ENCODE measurements around the gene HIPK4. TPM values are rescaled to one million over a fixed set of nuclear protein-coding genes. Genes with fewer than 3 reads are reported as not detected.
A peak's percentile ranks its signal among the peaks of the same experiment; 100 is the strongest.

The HIPK4 gene
- total and polyA plus RNA-seq, 2 experiments from 2014 or later, result 0.21 to 0.52 TPM

DNA sequence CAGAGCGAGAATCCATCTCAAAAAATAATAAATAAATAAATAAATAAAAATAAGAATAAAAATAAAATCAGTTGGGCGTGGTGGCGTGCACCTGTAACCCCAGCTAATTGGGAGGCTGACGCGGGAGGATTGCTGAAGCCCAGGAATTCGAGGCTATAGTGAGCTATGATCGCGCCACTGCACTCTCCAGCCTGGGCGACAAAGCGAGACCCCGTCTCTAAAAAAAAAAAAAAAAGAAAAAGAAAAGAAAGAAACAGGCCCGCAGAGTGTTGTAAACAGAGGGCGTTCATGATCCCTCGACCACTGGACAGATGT lies 30.4 kb upstream of the HIPK4 start:
- Histone ChIP-seq H2AFZ (no peak overlapping the region), H3K27ac (ENCODE audit: low read depth) (no peak overlapping the region), H3K4me3 (peak overlapping the region; percentile 87), H3K4me1 (ENCODE audit: insufficient read depth) (peaks cover 17% of the 10 kb centered on the region), H3K4me2 (peak overlapping the region; percentile 95; the same call in 1 of the 2 replicates), H3K9me2 (ENCODE audit: insufficient read depth) (no peaks in the 10 kb centered on the region), H3F3A (replicated peaks; ENCODE audit: low read depth) (no peaks in the 10 kb centered on the region), H3K27me3 (ENCODE audit: insufficient read depth) (no peaks in the 10 kb centered on the region), H3K79me2 (replicated peaks; ENCODE audit: insufficient read depth) (no peaks in the 10 kb centered on the region; the same call in none of the 2 replicates), H4K20me1 (replicated peaks; ENCODE audit: insufficient read depth) (no peaks in the 10 kb centered on the region), H3K36me3 (ENCODE audit: insufficient read depth) (no peaks in the 10 kb centered on the region)
- TF ChIP-seq JUNB (IDR thresholded peaks at IDR 0.05; ENCODE audit: unreplicated experiment) (no peak), POLR2AphosphoS5 (IDR thresholded peaks at IDR 0.05; ENCODE audit: low read depth) (no peak), ZNF114 (CRISPR knock-in tag; IDR thresholded peaks at IDR 0.05) (no peak), EZH2phosphoT487 (IDR thresholded peaks at IDR 0.05; ENCODE audit: unreplicated experiment) (no peak), ZNF462 (CRISPR knock-in tag; IDR thresholded peaks at IDR 0.05) (no peak), CREB1 (CRISPR knock-in tag; IDR thresholded peaks at IDR 0.05; ENCODE audit: low read depth) (no peak), NANOG (IDR thresholded peaks at IDR 0.05; ENCODE audit: borderline replicate concordance) (no peak), ETS1 (IDR thresholded peaks at IDR 0.05) (no peak), EZH2 (IDR thresholded peaks at IDR 0.05; ENCODE audit: low read depth, unreplicated experiment) (no peak), STAT1 (IDR thresholded peaks at IDR 0.05; ENCODE audit: unreplicated experiment) (no peak), ZNF331 (CRISPR knock-in tag; IDR thresholded peaks at IDR 0.05; ENCODE audit: low read depth) (no peak)
- TF ChIP-seq, protein P1, sequence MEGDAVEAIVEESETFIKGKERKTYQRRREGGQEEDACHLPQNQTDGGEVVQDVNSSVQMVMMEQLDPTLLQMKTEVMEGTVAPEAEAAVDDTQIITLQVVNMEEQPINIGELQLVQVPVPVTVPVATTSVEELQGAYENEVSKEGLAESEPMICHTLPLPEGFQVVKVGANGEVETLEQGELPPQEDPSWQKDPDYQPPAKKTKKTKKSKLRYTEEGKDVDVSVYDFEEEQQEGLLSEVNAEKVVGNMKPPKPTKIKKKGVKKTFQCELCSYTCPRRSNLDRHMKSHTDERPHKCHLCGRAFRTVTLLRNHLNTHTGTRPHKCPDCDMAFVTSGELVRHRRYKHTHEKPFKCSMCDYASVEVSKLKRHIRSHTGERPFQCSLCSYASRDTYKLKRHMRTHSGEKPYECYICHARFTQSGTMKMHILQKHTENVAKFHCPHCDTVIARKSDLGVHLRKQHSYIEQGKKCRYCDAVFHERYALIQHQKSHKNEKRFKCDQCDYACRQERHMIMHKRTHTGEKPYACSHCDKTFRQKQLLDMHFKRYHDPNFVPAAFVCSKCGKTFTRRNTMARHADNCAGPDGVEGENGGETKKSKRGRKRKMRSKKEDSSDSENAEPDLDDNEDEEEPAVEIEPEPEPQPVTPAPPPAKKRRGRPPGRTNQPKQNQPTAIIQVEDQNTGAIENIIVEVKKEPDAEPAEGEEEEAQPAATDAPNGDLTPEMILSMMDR (conservative IDR thresholded peaks at IDR 0.05; ENCODE audit: low read depth in 2 of 2), result no peak
- TF ChIP-seq, protein P2, sequence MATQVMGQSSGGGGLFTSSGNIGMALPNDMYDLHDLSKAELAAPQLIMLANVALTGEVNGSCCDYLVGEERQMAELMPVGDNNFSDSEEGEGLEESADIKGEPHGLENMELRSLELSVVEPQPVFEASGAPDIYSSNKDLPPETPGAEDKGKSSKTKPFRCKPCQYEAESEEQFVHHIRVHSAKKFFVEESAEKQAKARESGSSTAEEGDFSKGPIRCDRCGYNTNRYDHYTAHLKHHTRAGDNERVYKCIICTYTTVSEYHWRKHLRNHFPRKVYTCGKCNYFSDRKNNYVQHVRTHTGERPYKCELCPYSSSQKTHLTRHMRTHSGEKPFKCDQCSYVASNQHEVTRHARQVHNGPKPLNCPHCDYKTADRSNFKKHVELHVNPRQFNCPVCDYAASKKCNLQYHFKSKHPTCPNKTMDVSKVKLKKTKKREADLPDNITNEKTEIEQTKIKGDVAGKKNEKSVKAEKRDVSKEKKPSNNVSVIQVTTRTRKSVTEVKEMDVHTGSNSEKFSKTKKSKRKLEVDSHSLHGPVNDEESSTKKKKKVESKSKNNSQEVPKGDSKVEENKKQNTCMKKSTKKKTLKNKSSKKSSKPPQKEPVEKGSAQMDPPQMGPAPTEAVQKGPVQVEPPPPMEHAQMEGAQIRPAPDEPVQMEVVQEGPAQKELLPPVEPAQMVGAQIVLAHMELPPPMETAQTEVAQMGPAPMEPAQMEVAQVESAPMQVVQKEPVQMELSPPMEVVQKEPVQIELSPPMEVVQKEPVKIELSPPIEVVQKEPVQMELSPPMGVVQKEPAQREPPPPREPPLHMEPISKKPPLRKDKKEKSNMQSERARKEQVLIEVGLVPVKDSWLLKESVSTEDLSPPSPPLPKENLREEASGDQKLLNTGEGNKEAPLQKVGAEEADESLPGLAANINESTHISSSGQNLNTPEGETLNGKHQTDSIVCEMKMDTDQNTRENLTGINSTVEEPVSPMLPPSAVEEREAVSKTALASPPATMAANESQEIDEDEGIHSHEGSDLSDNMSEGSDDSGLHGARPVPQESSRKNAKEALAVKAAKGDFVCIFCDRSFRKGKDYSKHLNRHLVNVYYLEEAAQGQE (IDR thresholded peaks at IDR 0.05; ENCODE audit: unreplicated experiment), result no peak
- Mint-ChIP-seq H3K36me3 (ENCODE audit: low read depth) (peaks cover 12% of the 10 kb centered on the region), H3K27me3 (ENCODE audit: insufficient read depth, low read depth, poor library complexity) (peaks cover 8% of the 10 kb centered on the region), H3K9me3 (peaks cover 3% of the 10 kb centered on the region; the same call in 1 of the 3 replicates), H3K4me1 (peaks cover 25% of the 10 kb centered on the region), H3K4me3 (peak overlapping the region; percentile 73), H3K27ac (no peak overlapping the region)
- no peak for ATAC-seq
- no peak for DNase-seq (ENCODE audit: low spot score)
